Smooth muscle cell of the brain vasculature (primary cell): ENCODE results near the gene BLOC1S1.
"Not testable (repeated sequence)": the region's sequence is repeated elsewhere in the genome, so short reads cannot be mapped to it uniquely, and the experiment has no call there.

Experiments used
- DNase-seq: peaks from one replicate; pipeline ENCODE4 v3.0.0-alpha.2; 2012; ENCODE audit warnings: low read depth, low spot score

The BLOC1S1 gene

DNA sequence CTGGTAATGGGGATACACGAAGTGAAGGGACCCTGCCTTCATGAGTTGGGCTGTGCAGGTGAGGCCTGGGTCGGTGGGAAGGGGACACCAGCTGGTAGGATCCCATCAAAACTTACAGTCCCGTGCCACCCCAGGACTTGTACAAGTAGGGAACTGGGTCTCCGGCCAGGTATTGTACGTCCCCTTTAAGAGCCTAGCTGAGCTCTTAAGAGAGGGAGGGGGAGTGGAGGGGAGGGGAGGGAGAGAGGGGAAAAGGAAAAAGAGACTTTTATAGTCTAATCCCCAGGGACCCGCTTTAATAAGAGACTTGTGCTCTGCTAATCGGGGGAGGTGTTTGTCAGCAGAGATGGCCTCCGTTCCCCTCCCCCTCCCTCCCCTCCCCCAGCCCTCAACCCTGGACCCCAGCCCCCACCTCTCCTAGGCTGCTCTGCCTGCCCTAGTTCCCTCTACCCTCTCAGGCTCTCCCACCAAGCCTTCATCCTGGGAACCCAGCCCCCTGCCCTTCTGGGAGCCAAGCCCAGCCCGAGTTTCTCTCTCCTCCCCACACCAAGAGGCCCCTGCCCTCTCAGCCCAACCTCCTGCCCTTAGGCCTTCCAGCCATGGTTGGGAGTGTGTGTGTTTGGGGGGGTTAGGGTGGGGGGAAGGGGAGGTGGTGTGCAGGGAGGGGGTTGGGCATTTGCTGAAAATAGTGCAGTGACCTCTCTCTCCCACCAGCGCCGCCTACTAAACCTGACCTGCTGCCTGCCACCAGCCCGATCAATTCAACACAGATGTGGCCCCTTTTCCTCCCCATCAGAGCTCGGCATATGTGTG lies 29.7 kb downstream of the BLOC1S1 start:
- no peak for DNase-seq

- DNase-seq: no peak
Observed at GRCh38 chr12:55746174-55746912, 30.5 kb downstream of the BLOC1S1 start.

DNA sequence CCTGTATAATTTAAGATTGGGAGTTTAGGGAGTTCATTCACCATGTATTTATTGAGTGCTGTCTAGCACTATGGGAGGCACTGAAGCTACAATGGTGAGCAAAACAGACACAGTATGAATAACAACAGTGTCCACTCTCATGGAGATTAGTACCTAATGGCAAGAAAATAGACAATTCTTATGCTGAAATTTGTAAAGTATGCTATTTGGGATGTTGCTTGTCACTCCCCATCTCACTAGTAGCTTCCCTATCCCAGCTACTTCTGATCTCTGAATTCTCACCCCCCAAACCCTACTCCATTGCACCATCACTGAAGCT lies 31.0 kb downstream of the BLOC1S1 start:
- DNase-seq: no peak

DNA sequence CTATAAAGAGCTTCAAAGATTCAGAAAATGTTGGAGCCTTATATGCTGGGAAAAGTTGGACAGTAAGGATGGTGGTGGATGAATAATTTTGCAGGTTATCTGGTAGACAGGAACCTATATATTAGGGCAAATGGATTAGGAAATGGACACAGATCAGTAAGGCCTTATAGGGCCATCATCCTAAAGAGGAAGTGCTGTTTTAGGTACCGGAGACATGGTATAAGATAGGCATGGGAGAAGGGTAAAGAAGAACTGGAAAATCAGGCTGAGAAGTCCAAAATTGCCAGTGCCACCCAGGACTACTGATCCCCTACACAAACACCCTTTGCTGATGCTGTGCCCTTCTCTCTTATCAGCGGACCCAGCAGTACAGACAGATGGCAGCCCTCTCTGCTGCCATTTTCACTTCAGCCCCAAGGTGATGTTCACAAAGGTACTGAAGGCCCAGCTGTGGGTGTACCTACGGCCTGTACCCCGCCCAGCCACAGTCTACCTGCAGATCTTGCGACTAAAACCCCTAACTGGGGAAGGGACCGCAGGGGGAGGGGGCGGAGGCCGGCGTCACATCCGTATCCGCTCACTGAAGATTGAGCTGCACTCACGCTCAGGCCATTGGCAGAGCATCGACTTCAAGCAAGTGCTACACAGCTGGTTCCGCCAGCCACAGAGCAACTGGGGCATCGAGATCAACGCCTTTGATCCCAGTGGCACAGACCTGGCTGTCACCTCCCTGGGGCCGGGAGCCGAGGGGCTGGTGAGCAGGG lies 32.6 kb downstream of the BLOC1S1 start:
- no peak for DNase-seq

- no peak for DNase-seq
Observed at GRCh38 chr12:55755246-55755645, 39.4 kb downstream of the BLOC1S1 start.

GRCh38 chr12:55757701-55758100 lies 41.9 kb downstream of the BLOC1S1 start:
- DNase-seq: no peak

GRCh38 chr12:55758575-55758974 lies 42.7 kb downstream of the BLOC1S1 start:
- DNase-seq: not testable (repeated sequence)

DNA sequence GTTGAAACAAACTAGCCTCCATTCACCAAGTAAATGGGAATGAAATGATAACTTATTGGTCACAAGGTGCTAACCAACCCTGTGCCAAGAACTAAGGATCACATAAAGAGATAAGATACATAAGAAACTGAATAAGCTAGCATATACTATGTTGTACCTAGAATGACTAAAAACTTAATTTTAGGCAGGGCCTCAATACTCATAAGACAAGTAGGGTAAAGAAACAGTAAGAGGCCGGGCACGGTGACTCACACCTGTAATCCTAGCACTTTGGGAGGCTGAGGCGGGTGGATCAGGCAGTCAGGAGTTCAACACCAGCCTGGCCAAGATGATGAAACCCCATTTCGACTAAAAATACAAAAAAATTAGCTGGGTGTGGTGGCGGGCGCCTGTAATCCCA lies 44.8 kb downstream of the BLOC1S1 start:
- no peak for DNase-seq

DNA sequence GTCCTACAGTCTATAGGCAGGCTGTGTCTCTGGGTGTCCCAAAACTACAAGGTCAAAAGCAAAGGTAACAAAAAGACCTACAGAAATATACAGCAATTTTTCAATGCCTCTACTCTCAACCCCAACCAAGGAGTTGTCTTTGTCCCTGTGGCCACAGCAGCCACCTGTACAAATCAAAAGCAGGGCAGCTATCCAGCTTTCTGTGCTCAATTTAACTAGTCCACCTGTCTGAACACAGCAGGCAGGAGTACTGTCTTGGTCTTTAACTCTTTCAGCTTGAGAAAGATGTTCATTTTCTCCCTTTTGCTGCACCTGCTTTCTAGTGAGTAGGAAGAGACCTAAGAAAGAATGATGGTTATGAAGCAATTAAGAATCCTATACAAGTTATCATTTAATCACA lies 46.8 kb downstream of the BLOC1S1 start:
- no peak for DNase-seq

DNA sequence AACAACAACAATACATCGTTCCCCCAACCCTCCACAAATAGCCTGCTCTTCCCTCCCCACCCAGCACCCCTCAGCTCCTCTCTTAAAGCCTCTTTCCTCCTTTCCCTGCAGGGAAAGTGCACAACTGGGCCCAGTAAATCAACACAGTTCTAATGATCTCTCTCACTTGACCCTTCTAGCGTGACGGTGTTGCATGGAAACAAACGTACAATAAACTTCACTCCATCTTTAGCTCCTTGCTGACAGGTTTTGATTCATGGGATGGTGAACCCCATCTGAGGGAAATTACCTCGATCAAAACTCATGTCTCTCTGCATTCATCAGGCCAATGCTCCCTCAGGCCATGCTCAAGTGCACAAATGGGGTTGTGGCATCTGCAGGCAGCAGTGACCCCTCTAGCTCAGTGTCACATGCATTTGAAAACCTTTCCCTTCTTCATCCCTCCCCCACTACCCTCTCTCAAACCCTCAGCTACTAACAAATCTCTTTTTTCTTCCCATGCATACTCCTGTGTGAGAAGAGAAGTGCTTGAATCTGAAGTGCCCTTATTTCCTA lies 50.0 kb downstream of the BLOC1S1 start:
- no peak for DNase-seq

GRCh38 chr12:55767156-55767555 lies 51.3 kb downstream of the BLOC1S1 start:
- no peak for DNase-seq
